Nephron (organoid): Measurements from ENCODE around the gene SLC9B2.

ENCODE experiments used
- H3K27ac Mint-ChIP-seq, 3 experiments: 2 replicates each; pipeline ENCODE4 v1.8.0; 2020; ENCODE audit warnings: mixed read lengths in 3 of 3, mild to moderate bottlenecking in 2 of 3, moderate library complexity in 1 of 3
- H3K27me3 Mint-ChIP-seq: 2 replicates; pipeline ENCODE4 v1.8.0; 2021; ENCODE audit warnings: low read depth, mild to moderate bottlenecking, moderate library complexity, mixed read lengths
- H3K36me3 Mint-ChIP-seq: 2 replicates; pipeline ENCODE4 v1.8.0; 2020; ENCODE audit warnings: low read depth, mixed read lengths
- H3K4me1 Mint-ChIP-seq: 2 replicates; pipeline ENCODE4 v1.8.0; 2020; ENCODE audit warnings: mixed read lengths
- H3K4me3 Mint-ChIP-seq, 3 experiments: 2 replicates each; pipeline ENCODE4 v1.8.0; 2020; ENCODE audit warnings: mild to moderate bottlenecking in 3 of 3, mixed read lengths in 3 of 3, moderate library complexity in 2 of 3
- H3K9me3 Mint-ChIP-seq: 2 replicates; pipeline ENCODE4 v1.8.0; 2020; ENCODE audit warnings: mixed read lengths
- TF ChIP-seq, protein P1 (sequence below), 3 experiments: fragments of 200-600 bp; sonication (generic); IDR thresholded peaks; one replicate each; pipeline ENCODE4 v1.5.0; 2021; ENCODE audit warnings: antibody characterized with exemption in 3 of 3; ENCODE audit not compliant: unreplicated experiment in 3 of 3

SLC9B2 gene, protein sequence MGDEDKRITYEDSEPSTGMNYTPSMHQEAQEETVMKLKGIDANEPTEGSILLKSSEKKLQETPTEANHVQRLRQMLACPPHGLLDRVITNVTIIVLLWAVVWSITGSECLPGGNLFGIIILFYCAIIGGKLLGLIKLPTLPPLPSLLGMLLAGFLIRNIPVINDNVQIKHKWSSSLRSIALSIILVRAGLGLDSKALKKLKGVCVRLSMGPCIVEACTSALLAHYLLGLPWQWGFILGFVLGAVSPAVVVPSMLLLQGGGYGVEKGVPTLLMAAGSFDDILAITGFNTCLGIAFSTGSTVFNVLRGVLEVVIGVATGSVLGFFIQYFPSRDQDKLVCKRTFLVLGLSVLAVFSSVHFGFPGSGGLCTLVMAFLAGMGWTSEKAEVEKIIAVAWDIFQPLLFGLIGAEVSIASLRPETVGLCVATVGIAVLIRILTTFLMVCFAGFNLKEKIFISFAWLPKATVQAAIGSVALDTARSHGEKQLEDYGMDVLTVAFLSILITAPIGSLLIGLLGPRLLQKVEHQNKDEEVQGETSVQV

DNA sequence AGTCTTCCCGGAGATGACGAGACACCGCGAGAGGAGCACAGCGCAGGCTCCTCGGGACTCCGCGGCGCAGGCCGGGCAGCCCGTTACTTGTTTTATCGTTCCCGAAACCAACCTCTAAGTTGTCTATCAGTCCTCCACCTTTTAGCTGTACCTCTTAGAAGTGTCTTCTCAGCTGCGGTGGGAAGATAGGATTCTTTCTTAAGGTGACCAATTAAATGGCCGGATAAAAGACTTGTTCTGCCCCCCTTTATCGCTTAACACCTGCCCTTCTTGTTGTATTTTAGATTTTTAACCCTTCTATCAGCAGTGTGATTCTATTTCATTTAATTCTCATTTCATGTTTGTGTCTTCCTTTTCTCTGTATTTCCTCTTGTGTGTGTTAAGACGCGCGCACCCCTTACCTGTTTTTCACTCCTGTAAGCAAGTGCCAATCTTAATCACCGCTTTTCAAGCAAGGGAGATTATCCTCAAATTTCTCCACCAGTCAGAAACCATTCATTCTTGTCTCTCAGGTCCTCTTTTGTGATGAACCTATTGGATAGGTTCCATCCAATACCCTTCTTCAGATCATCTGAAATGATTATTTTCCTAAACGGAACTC, at the start of gene SLC9B2:
Gene SLC9B2 (minus strand): TSS at position 15 of the 601 bp plus-strand sequence. CDS start 9,211 bp downstream, outside the sequence.
- H3K36me3 Mint-ChIP-seq: peaks cover 28% of the 10 kb centered on the region
- TF ChIP-seq, protein P1, sequence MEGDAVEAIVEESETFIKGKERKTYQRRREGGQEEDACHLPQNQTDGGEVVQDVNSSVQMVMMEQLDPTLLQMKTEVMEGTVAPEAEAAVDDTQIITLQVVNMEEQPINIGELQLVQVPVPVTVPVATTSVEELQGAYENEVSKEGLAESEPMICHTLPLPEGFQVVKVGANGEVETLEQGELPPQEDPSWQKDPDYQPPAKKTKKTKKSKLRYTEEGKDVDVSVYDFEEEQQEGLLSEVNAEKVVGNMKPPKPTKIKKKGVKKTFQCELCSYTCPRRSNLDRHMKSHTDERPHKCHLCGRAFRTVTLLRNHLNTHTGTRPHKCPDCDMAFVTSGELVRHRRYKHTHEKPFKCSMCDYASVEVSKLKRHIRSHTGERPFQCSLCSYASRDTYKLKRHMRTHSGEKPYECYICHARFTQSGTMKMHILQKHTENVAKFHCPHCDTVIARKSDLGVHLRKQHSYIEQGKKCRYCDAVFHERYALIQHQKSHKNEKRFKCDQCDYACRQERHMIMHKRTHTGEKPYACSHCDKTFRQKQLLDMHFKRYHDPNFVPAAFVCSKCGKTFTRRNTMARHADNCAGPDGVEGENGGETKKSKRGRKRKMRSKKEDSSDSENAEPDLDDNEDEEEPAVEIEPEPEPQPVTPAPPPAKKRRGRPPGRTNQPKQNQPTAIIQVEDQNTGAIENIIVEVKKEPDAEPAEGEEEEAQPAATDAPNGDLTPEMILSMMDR (IDR thresholded peaks at IDR 0.05; ENCODE audit: unreplicated experiment in 3 of 3): no peak
- peak within 1 kb of the TSS; percentile 51 to 96 (median 87) for H3K27ac Mint-ChIP-seq
- peaks cover 14% of the 10 kb centered on the region for H3K4me1 Mint-ChIP-seq
- H3K27me3 Mint-ChIP-seq: no peaks in the 10 kb centered on the region
- no peaks in the 10 kb centered on the region for H3K9me3 Mint-ChIP-seq
- H3K4me3 Mint-ChIP-seq: peak within 1 kb of the TSS; percentile 88 to 98 (median 94)

DNA sequence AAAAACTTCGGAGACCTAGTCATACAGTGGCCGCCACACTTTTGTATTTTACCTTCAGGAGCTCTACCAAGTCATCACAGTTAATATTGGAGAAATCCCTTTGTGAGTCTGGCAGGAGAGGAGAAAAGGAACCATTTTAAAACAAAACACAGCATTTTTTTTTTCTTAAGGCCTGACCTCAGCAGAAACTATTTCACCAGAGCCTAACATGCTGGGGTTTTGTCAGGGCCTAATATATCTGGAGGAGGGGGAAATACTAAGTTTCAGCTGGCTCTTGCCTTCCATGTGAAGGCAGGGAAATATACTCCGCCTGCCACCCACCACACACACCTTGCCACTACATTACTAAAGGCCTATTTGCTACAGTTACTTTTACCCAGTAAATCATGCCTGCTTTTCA, 49.6 kb upstream of the SLC9B2 start:
- no peaks in the 10 kb centered on the region for H3K4me1 Mint-ChIP-seq
- no peak overlapping the region for H3K4me3 Mint-ChIP-seq
- H3K9me3 Mint-ChIP-seq: peaks cover 19% of the 10 kb centered on the region
- H3K27ac Mint-ChIP-seq: no peak overlapping the region
- peaks cover 52% of the 10 kb centered on the region for H3K36me3 Mint-ChIP-seq
- H3K27me3 Mint-ChIP-seq: no peaks in the 10 kb centered on the region
- TF ChIP-seq, protein P1 (IDR thresholded peaks at IDR 0.05; ENCODE audit: unreplicated experiment in 3 of 3): no peak

DNA sequence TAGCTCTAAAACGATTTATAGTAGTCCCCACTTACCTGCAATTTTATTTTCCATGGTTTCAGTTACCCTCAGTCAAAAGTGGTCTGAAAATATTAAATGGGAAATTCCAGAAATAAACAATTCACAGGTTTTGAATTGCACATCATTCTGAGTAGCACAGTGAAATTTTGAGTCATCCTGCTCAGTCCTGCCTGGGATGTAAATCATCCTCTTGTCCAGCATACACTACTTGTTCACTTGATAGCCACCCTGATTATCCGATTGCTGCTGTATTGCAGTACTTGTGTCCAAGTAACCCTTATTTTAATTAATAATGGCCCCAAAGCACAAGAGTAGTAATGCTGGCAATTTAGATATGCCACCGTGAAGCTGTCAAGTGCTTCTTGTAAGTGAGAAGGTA, 46.6 kb upstream of the SLC9B2 start:
- TF ChIP-seq, protein P1 (IDR thresholded peaks at IDR 0.05; ENCODE audit: unreplicated experiment in 3 of 3): no peak
- H3K4me1 Mint-ChIP-seq: no peaks in the 10 kb centered on the region
- H3K27ac Mint-ChIP-seq: no peak overlapping the region
- H3K27me3 Mint-ChIP-seq: no peaks in the 10 kb centered on the region
- peaks cover 34% of the 10 kb centered on the region for H3K36me3 Mint-ChIP-seq
- H3K4me3 Mint-ChIP-seq: no peak overlapping the region
- H3K9me3 Mint-ChIP-seq: peaks cover 9% of the 10 kb centered on the region

DNA sequence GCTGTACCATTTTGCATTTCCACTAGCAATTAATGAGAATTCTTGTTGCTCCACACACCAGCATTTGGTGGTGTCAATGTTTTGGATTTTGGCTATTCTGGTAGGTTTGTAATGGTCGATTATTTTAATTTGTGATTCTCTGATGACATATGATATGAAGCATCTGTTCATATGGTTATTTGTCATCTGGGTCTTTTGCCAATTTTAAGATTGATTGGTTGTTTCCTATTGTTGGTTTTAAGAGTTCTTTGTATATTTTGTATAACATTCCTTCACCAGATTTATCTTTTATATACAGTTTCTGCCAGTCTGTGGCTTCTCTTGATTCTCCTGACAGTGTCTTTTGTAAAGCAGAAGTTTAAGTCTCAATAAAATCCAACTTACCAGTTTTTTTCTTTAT, 41.6 kb upstream of the SLC9B2 start:
- Mint-ChIP-seq H3K36me3 (peaks cover 17% of the 10 kb centered on the region), H3K4me3 (no peak overlapping the region), H3K9me3 (no peaks in the 10 kb centered on the region), H3K27ac (no peak overlapping the region), H3K4me1 (no peaks in the 10 kb centered on the region), H3K27me3 (no peaks in the 10 kb centered on the region)
- TF ChIP-seq, protein P1 (IDR thresholded peaks at IDR 0.05; ENCODE audit: unreplicated experiment in 3 of 3): no peak

DNA sequence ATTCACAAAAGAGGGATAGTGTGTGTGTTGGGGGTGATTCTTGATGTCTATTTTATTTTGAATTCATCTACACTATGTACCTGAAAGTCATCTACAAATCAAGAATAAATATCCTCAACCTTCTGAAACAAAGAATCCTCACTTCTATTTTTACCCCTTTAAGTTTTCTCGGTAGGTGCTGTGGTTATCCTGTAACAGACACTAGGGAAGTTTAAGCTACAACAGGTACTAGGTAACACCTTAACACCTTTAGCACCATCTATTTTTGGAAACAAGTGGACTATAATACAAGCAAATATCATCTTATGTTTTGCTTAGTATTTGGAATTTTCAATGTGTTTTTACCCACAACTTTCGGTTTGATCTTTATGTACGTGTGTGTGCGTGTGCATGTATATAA, 35.0 kb upstream of the SLC9B2 start:
- Mint-ChIP-seq H3K9me3 (no peaks in the 10 kb centered on the region), H3K36me3 (peaks cover 33% of the 10 kb centered on the region), H3K4me3 (no peak overlapping the region), H3K27me3 (no peaks in the 10 kb centered on the region), H3K27ac (no peak overlapping the region), H3K4me1 (no peaks in the 10 kb centered on the region)
- TF ChIP-seq, protein P1 (IDR thresholded peaks at IDR 0.05; ENCODE audit: unreplicated experiment in 3 of 3): no peak
